Body of pancreas (tissue), 4 donors: Measurements from ENCODE around the gene NHERF2. TPM values are rescaled to one million over a fixed set of nuclear protein-coding genes. Genes with fewer than 3 reads are reported as not detected.

Experiments used
- ATAC-seq: fragments of 150-250 bp; one replicate; pipeline ENCODE4 v1.9.1; 2016
- DNase-seq, 4 donors: peaks; one replicate each; pipeline ENCODE4 v3.0.0-alpha.2; 2019
- H3K27ac ChIP-seq, 4 donors: fragments of 200-600 bp; sonication (generic); 1 replicate in 3 of 4; 2 replicates in 1 of 4; pipeline versions ENCODE4 v1.5.1 to v1.6.1; 2016 to 2019; ENCODE audit warnings: mild to moderate bottlenecking in 1 of 4, mixed read lengths in 1 of 4, moderate library complexity in 1 of 4
- H3K27me3 ChIP-seq, 2 donors: fragments of 200-600 bp; sonication (generic); one replicate each; pipeline ENCODE4 v1.6.0; 2016; ENCODE audit warnings: mild to moderate bottlenecking in 1 of 2
- H3K36me3 ChIP-seq, 2 donors: fragments of 200-600 bp; sonication (generic); replicated peaks in 1 of 2; 2 replicates each; pipeline ENCODE4 v1.5.1; 2016; ENCODE audit warnings: low read depth in 2 of 2; ENCODE audit not compliant: insufficient read depth in 1 of 2
- H3K4me1 ChIP-seq: fragments of 200-600 bp; sonication (generic); one replicate; pipeline ENCODE4 v1.6.0; 2016
- H3K4me3 ChIP-seq, 2 donors: fragments of 200-600 bp; sonication (generic); 1 replicate in 1 of 2; 2 replicates in 1 of 2; pipeline ENCODE4 v1.5.1; 2016 to 2019
- H3K9me3 ChIP-seq, 3 donors: fragments of 200-600 bp; sonication (generic); 1 replicate in 2 of 3; 2 replicates in 1 of 3; pipeline ENCODE4 v1.5.1; 2016
- CTCF ChIP-seq, 7 experiments: fragments of 450-650 bp in 4 of 7; fragments of 200-600 bp in 3 of 7; sonication (generic) in 3 of 7; IDR thresholded peaks; one replicate each; pipeline ENCODE4 v1.5.1; 2016 to 2019; ENCODE audit warnings: antibody characterized with exemption in 7 of 7
- POLR2A ChIP-seq, 3 donors: fragments of 450-650 bp; IDR thresholded peaks; one replicate each; pipeline ENCODE4 v1.6.1; 2016; ENCODE audit warnings: antibody characterized with exemption in 3 of 3, mild to moderate bottlenecking in 2 of 3
- WGBS, 2 donors: methylation state at CpG; one replicate each; pipeline ENCODE4 v1.1.5; 2017; 5-methylcytosine and 5-hydroxymethylcytosine counted together
- intact Hi-C: fragments of 100-400 bp; cut with DNase I; formaldehyde crosslinking; loops from one replicate; pipeline ENCODE4 v1.15.1; 2023
- total RNA-seq, 2 donors: library from RNA; depleted of rRNA; stranded (reverse); fragments of >200 nt; gene quantifications; one replicate each; pipeline ENCODE4 v1.1.0, GENCODE V29; 2016

The NHERF2 gene
- total RNA-seq, 2 donors from 2014 or later: 32.7 to 87.3 TPM

GRCh38 chr16:2078096-2078495, 51.4 kb downstream of the NHERF2 start:
- Histone ChIP-seq H3K36me3 (peaks cover 11 to 14% of the 10 kb centered on the region in 2 donors), H3K9me3 (no peaks in the 10 kb centered on the region), H3K4me3 (no peak overlapping the region), H3K27ac (no peak overlapping the region), H3K4me1 (peaks cover 16% of the 10 kb centered on the region), H3K27me3 (no peaks in the 10 kb centered on the region)
- DNase-seq (no peak), ATAC-seq (no peak)
- no peak for TF ChIP-seq CTCF (IDR thresholded peaks at IDR 0.05)
- intact Hi-C loops: no loop called here
- WGBS, 2 donors: 96 to 97% methylated on average over 4 to 5 of the region's 7 CpGs

- Histone ChIP-seq H3K27ac (no peak overlapping the region), H3K9me3 (no peaks in the 10 kb centered on the region), H3K4me1 (peaks cover 16% of the 10 kb centered on the region), H3K4me3 (no peak overlapping the region), H3K27me3 (no peaks in the 10 kb centered on the region), H3K36me3 (peaks cover 5 to 11% of the 10 kb centered on the region in 2 donors)
- 90 to 97% methylated on average over 20 to 23 of the region's 23 CpGs for WGBS, 2 donors
- no peak for TF ChIP-seq CTCF (IDR thresholded peaks at IDR 0.05)
- no peak for TF ChIP-seq POLR2A (IDR thresholded peaks at IDR 0.05)
- DNase-seq (no peak), ATAC-seq (no peak)
- intact Hi-C loops: no loop called here
These were observed 52.0 kb downstream of the NHERF2 start for GRCh38 chr16:2078691-2079090.

- 88 to 94% methylated on average over 9 to 11 of the region's 30 CpGs for WGBS, 2 donors
- Histone ChIP-seq H3K4me3 (no peak overlapping the region), H3K4me1 (peaks cover 16% of the 10 kb centered on the region), H3K27me3 (no peaks in the 10 kb centered on the region), H3K9me3 (no peaks in the 10 kb centered on the region), H3K27ac (no peak overlapping the region), H3K36me3 (peaks cover 0 to 6% of the 10 kb centered on the region in 2 donors)
- no peak for TF ChIP-seq POLR2A (IDR thresholded peaks at IDR 0.05)
- no peak for TF ChIP-seq CTCF (IDR thresholded peaks at IDR 0.05)
- ATAC-seq (no peak), DNase-seq (no peak)
- intact Hi-C loops: no loop called here
These were observed 52.7 kb downstream of the NHERF2 start for GRCh38 chr16:2079311-2079800.

GRCh38 chr16:2079991-2080390, 53.3 kb downstream of the NHERF2 start:
- peaks cover 16% of the 10 kb centered on the region for H3K4me1 ChIP-seq
- no peak for ATAC-seq
- no peaks in the 10 kb centered on the region for H3K27me3 ChIP-seq
- 85 to 91% methylated on average over 6 to 16 of the region's 16 CpGs for WGBS, 2 donors
- no peak overlapping the region for H3K27ac ChIP-seq
- peaks cover 0 to 6% of the 10 kb centered on the region in 2 donors for H3K36me3 ChIP-seq
- no peak overlapping the region for H3K4me3 ChIP-seq
- TF ChIP-seq POLR2A (IDR thresholded peaks at IDR 0.05) (no peak), CTCF (IDR thresholded peaks at IDR 0.05) (no peak)
- no peaks in the 10 kb centered on the region for H3K9me3 ChIP-seq
- intact Hi-C loops: loop anchor here (10.0 kb wide), 1 partner anchor 55 kb away; the partner anchor contains the start of gene NHERF2
- DNase-seq: no peak
